Nephron (organoid): ENCODE results near the gene SHISA6.

ENCODE experiments used
- H3K27ac Mint-ChIP-seq, 3 experiments: 2 replicates each; pipeline ENCODE4 v1.8.0; 2020; ENCODE audit warnings: mixed read lengths in 3 of 3, mild to moderate bottlenecking in 2 of 3, moderate library complexity in 1 of 3
- H3K27me3 Mint-ChIP-seq: 2 replicates; pipeline ENCODE4 v1.8.0; 2021; ENCODE audit warnings: low read depth, mild to moderate bottlenecking, moderate library complexity, mixed read lengths
- H3K36me3 Mint-ChIP-seq: 2 replicates; pipeline ENCODE4 v1.8.0; 2020; ENCODE audit warnings: low read depth, mixed read lengths
- H3K4me1 Mint-ChIP-seq: 2 replicates; pipeline ENCODE4 v1.8.0; 2020; ENCODE audit warnings: mixed read lengths
- H3K4me3 Mint-ChIP-seq, 3 experiments: 2 replicates each; pipeline ENCODE4 v1.8.0; 2020; ENCODE audit warnings: mild to moderate bottlenecking in 3 of 3, mixed read lengths in 3 of 3, moderate library complexity in 2 of 3
- H3K9me3 Mint-ChIP-seq: 2 replicates; pipeline ENCODE4 v1.8.0; 2020; ENCODE audit warnings: mixed read lengths
- TF ChIP-seq, protein P1 (sequence below), 3 experiments: fragments of 200-600 bp; sonication (generic); IDR thresholded peaks; one replicate each; pipeline ENCODE4 v1.5.0; 2021; ENCODE audit warnings: antibody characterized with exemption in 3 of 3; ENCODE audit not compliant: unreplicated experiment in 3 of 3

SHISA6 gene

GRCh38 chr17:11582217-11582616, 341.2 kb downstream of the SHISA6 start:
- TF ChIP-seq, protein P1, sequence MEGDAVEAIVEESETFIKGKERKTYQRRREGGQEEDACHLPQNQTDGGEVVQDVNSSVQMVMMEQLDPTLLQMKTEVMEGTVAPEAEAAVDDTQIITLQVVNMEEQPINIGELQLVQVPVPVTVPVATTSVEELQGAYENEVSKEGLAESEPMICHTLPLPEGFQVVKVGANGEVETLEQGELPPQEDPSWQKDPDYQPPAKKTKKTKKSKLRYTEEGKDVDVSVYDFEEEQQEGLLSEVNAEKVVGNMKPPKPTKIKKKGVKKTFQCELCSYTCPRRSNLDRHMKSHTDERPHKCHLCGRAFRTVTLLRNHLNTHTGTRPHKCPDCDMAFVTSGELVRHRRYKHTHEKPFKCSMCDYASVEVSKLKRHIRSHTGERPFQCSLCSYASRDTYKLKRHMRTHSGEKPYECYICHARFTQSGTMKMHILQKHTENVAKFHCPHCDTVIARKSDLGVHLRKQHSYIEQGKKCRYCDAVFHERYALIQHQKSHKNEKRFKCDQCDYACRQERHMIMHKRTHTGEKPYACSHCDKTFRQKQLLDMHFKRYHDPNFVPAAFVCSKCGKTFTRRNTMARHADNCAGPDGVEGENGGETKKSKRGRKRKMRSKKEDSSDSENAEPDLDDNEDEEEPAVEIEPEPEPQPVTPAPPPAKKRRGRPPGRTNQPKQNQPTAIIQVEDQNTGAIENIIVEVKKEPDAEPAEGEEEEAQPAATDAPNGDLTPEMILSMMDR (IDR thresholded peaks at IDR 0.05; ENCODE audit: unreplicated experiment in 3 of 3) = no peak
- Mint-ChIP-seq H3K27me3 (no peaks in the 10 kb centered on the region), H3K9me3 (no peaks in the 10 kb centered on the region)

DNA sequence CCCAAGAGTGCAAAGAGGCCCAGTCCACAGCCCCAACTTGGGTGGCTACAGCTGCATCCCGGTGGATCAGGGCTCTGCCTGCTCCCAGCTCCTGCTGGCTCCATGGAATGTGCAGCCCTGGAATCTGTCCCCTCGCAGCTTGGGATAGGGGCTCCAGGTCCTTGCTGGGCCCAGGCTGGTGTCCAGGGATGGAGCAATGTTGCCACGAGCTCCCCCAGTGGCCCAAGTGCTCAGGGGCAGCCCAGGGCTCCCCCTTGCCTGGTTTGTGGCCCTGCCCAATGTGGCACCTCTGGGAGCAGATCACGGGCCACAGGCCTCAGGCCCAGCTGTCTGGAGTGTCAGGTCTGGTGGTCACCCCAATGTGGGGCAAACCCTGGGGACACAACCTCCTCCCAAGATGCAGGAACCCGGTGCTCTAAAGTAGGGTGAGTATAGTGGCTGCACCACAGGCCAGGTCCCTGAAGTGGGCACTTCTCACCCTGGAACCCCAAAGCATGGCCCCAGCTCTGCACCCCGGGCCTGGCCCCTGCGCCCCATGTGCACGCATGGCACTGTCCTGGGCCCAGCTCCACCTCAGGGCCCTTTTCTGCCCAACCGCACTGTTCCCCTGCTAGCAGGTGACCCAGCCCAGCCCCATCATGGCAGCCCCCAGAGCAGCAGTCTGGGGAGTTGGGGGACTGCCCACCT, 342.4 kb downstream of the SHISA6 start:
- no peak overlapping the region for H3K27ac Mint-ChIP-seq
- TF ChIP-seq, protein P1 (IDR thresholded peaks at IDR 0.05; ENCODE audit: unreplicated experiment in 3 of 3) = no peak
- H3K4me1 Mint-ChIP-seq = no peaks in the 10 kb centered on the region
- H3K27me3 Mint-ChIP-seq = no peaks in the 10 kb centered on the region
- H3K9me3 Mint-ChIP-seq = no peaks in the 10 kb centered on the region
- H3K4me3 Mint-ChIP-seq = no peak overlapping the region
- no peaks in the 10 kb centered on the region for H3K36me3 Mint-ChIP-seq

More at GRCh38 chr17:11582217-11582616, 341.2 kb downstream of the SHISA6 start:
- Mint-ChIP-seq H3K27ac (no peak overlapping the region), H3K4me1 (no peaks in the 10 kb centered on the region), H3K4me3 (no peak overlapping the region), H3K36me3 (no peaks in the 10 kb centered on the region)

DNA sequence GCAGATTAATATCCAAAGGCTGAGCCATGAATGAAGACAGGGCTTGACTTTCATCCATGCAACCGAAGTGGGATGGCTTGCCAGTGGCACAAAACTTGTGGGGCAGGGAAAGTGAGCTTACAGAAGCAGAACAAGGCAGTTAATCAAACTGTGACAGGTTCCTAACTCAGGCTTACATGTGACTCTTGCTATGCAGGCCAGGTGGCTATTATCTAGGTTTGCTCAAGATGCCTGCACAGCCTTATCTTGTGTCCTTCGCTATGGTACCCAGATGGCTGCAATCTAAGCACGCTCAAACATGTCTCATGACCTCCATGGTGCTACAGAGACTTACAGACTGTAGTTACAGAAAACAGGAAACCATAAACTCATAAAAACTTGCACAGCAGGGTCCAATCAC, 348.7 kb downstream of the SHISA6 start:
- Mint-ChIP-seq H3K4me1 (no peaks in the 10 kb centered on the region), H3K9me3 (peaks cover 6% of the 10 kb centered on the region), H3K27me3 (no peaks in the 10 kb centered on the region), H3K27ac (no peak overlapping the region), H3K4me3 (no peak overlapping the region), H3K36me3 (no peaks in the 10 kb centered on the region)
- TF ChIP-seq, protein P1 (IDR thresholded peaks at IDR 0.05; ENCODE audit: unreplicated experiment in 3 of 3) = no peak

GRCh38 chr17:11598274-11599221, 357.5 kb downstream of the SHISA6 start, which contains the start of gene DNAH9:
TSS of gene DNAH9 (plus strand) at chr17:11598470. CDS start at chr17:11598499, 29 bp downstream.
- Mint-ChIP-seq H3K27me3 (peaks cover 17% of the 10 kb centered on the region), H3K4me3 (peak within 1 kb of the TSS; percentile 76 to 82 (median 81)), H3K27ac (peak within 1 kb of the TSS; percentile 37 to 89 (median 44)), H3K9me3 (no peaks in the 10 kb centered on the region), H3K4me1 (peaks cover 9% of the 10 kb centered on the region), H3K36me3 (peaks cover 3% of the 10 kb centered on the region)
- TF ChIP-seq, protein P1 (IDR thresholded peaks at IDR 0.05; ENCODE audit: unreplicated experiment in 3 of 3) = no peak

- TF ChIP-seq, protein P1 (IDR thresholded peaks at IDR 0.05; ENCODE audit: unreplicated experiment in 3 of 3) = no peak
- Mint-ChIP-seq H3K4me3 (peak overlapping the region in 1 of 3 experiments; percentile 7), H3K36me3 (peaks cover 3% of the 10 kb centered on the region), H3K27ac (peak overlapping the region in 1 of 3 experiments; percentile 28), H3K4me1 (peaks cover 9% of the 10 kb centered on the region), H3K27me3 (peaks cover 12% of the 10 kb centered on the region), H3K9me3 (no peaks in the 10 kb centered on the region)
Observed at GRCh38 chr17:11601661-11602060, 360.6 kb downstream of the SHISA6 start.
